HepG2 (cell line): ENCODE measurements around the gene TMEM59. TPM values are rescaled to one million over a fixed set of nuclear protein-coding genes. Genes with fewer than 3 reads are reported as not detected.

Experiments used
- CSRNP2 ChIP-seq: sonication (generic); formaldehyde crosslinking; conservative IDR thresholded peaks from 2 replicates; pipeline ENCODE4 v1.8.0; 2022; ENCODE audit warnings: low read depth, missing genetic modification reagents
- EEA1 ChIP-seq: sonication (generic); formaldehyde crosslinking; IDR thresholded peaks from 2 replicates; pipeline ENCODE4 v1.5.1; 2020; ENCODE audit warnings: mild to moderate bottlenecking, missing genetic modification reagents, borderline replicate concordance
- EED ChIP-seq: sonication (generic); formaldehyde crosslinking; IDR thresholded peaks from 2 replicates; pipeline ENCODE4 v1.5.0; 2020; ENCODE audit warnings: mild to moderate bottlenecking, missing genetic modification reagents
- FOXO1 ChIP-seq: sonication (generic); formaldehyde crosslinking; IDR thresholded peaks from 2 replicates; pipeline ENCODE4 v1.4.0; 2020; ENCODE audit warnings: missing genetic modification reagents
- HNF4A ChIP-seq: sonication (generic); formaldehyde crosslinking; IDR thresholded peaks from 2 replicates; pipeline ENCODE4 v1.4.0; 2020; ENCODE audit warnings: missing genetic modification reagents
- HNRNPL ChIP-seq: fragments of 200-400 bp; formaldehyde crosslinking; IDR thresholded peaks from 2 replicates; pipeline ENCODE4 v1.6.1; 2017; ENCODE audit warnings: mild to moderate bottlenecking, low read depth, low read length
- HOXA9 ChIP-seq: sonication (generic); formaldehyde crosslinking; IDR thresholded peaks from 2 replicates; pipeline ENCODE4 v1.8.1; 2022; ENCODE audit warnings: missing genetic modification reagents, mild to moderate bottlenecking, moderate library complexity, borderline replicate concordance
- KLF9 ChIP-seq: IDR thresholded peaks from 2 replicates; pipeline ENCODE4 v1.6.1; 2016; ENCODE audit warnings: low read depth
- KMT2B ChIP-seq: IDR thresholded peaks from 2 replicates; pipeline ENCODE4 v1.6.1; 2016; ENCODE audit warnings: missing genetic modification reagents, missing compliant biosample characterization
- MEF2D ChIP-seq: sonication (generic); formaldehyde crosslinking; IDR thresholded peaks from 2 replicates; pipeline ENCODE4 v1.5.1; 2020; ENCODE audit warnings: mild to moderate bottlenecking, missing genetic modification reagents
- NFE2 ChIP-seq: sonication (generic); formaldehyde crosslinking; IDR thresholded peaks from 2 replicates; pipeline ENCODE4 v1.4.0; 2020; ENCODE audit warnings: missing genetic modification reagents
- NONO ChIP-seq, 2 experiments: fragments of 450-650 bp in 1 of 2; sonication (generic) in 1 of 2; formaldehyde crosslinking in 1 of 2; IDR thresholded peaks in 1 of 2; conservative IDR thresholded peaks in 1 of 2; 2 replicates each; pipeline versions ENCODE4 v1.6.1 to v1.8.0; 2017 to 2022; ENCODE audit warnings: mild to moderate bottlenecking in 1 of 2, missing genetic modification reagents in 1 of 2, moderate library complexity in 1 of 2
- RFX3 ChIP-seq: IDR thresholded peaks from 2 replicates; pipeline ENCODE4 v1.6.1; 2016; ENCODE audit warnings: missing biosample characterization, missing genetic modification reagents
- THAP7 ChIP-seq: sonication (generic); formaldehyde crosslinking; IDR thresholded peaks from 2 replicates; pipeline ENCODE4 v1.8.1; 2023; ENCODE audit warnings: mild to moderate bottlenecking, missing genetic modification reagents
- YEATS2 ChIP-seq: sonication (generic); formaldehyde crosslinking; IDR thresholded peaks from 2 replicates; pipeline ENCODE4 v1.4.0; 2020; ENCODE audit warnings: missing genetic modification reagents, borderline replicate concordance
- ZFP36L2 ChIP-seq: sonication (generic); formaldehyde crosslinking; IDR thresholded peaks from 2 replicates; pipeline ENCODE4 v1.4.0; 2020; ENCODE audit warnings: missing genetic modification reagents
- ZFYVE20 ChIP-seq: sonication (generic); formaldehyde crosslinking; IDR thresholded peaks from 2 replicates; pipeline ENCODE4 v1.8.0; 2023; ENCODE audit warnings: low read depth, mild to moderate bottlenecking, moderate library complexity, missing genetic modification reagents, borderline replicate concordance
- ZKSCAN1 ChIP-seq: fragments of 150-350 bp; IDR thresholded peaks from 2 replicates; pipeline ENCODE4 v1.6.1; 2014; ENCODE audit warnings: low read length
- ZNF17 ChIP-seq: sonication (generic); formaldehyde crosslinking; IDR thresholded peaks from 2 replicates; pipeline ENCODE4 v1.5.0; 2020; ENCODE audit warnings: mild to moderate bottlenecking, missing genetic modification reagents
- ZNF230 ChIP-seq: sonication (generic); formaldehyde crosslinking; IDR thresholded peaks from 2 replicates; pipeline ENCODE4 v1.4.0; 2020; ENCODE audit warnings: mild to moderate bottlenecking, missing genetic modification reagents
- ZNF446 ChIP-seq: sonication (generic); formaldehyde crosslinking; IDR thresholded peaks from 2 replicates; pipeline ENCODE4 v1.5.0; 2020; ENCODE audit warnings: mild to moderate bottlenecking, missing genetic modification reagents
- ZNF790 ChIP-seq: sonication (generic); formaldehyde crosslinking; IDR thresholded peaks from 2 replicates; pipeline ENCODE4 v1.8.0; 2022; ENCODE audit warnings: missing genetic modification reagents, mild to moderate bottlenecking, borderline replicate concordance
- ZSCAN12 ChIP-seq: sonication (generic); formaldehyde crosslinking; IDR thresholded peaks from 2 replicates; pipeline ENCODE4 v1.9.0; 2021; ENCODE audit warnings: mild to moderate bottlenecking, missing genetic modification reagents
- ZSCAN9 ChIP-seq: IDR thresholded peaks from 2 replicates; pipeline ENCODE4 v1.6.1; 2016; ENCODE audit warnings: borderline replicate concordance
- polyA plus RNA-seq, 8 experiments: library from polyadenylated mRNA; depleted of rRNA in 3 of 8; stranded (reverse) in 7 of 8; unstranded in 1 of 8; fragments of >200 nt; fragmentation: Illumina TruSeq in 4 of 8; extraction: Trizol in 4 of 8; gene quantifications; 2 replicates each; pipeline versions ENCODE4 v1.2.1 to v1.2.3, GENCODE V29; 2011 to 2016; ENCODE audit warnings: low read depth in 4 of 8, missing spikeins in 1 of 8, mixed read lengths in 1 of 8; ENCODE audit not compliant: insufficient read depth in 1 of 8
- total RNA-seq, 5 experiments: library from RNA; depleted of rRNA; stranded (reverse); fragments of >200 nt; fragmentation: Illumina TruSeq; extraction: Trizol; gene quantifications; 2 replicates each; pipeline ENCODE4 v1.2.3, GENCODE V29; 2016; ENCODE audit warnings: low read depth in 1 of 5
- TF ChIP-seq, protein P1 (sequence below): sonication (generic); formaldehyde crosslinking; IDR thresholded peaks from 2 replicates; pipeline ENCODE4 v1.8.0; 2023; ENCODE audit warnings: mild to moderate bottlenecking, missing genetic modification reagents
- TF ChIP-seq, protein P2 (sequence below): sonication (generic); formaldehyde crosslinking; IDR thresholded peaks from 2 replicates; pipeline ENCODE4 v1.4.0; 2020; ENCODE audit warnings: missing genetic modification reagents, borderline replicate concordance
- TF ChIP-seq, protein P3 (sequence below): sonication (generic); formaldehyde crosslinking; conservative IDR thresholded peaks from 2 replicates; pipeline ENCODE4 v1.4.0; 2020; ENCODE audit warnings: missing genetic modification reagents

Gene TMEM59
- total and polyA plus RNA-seq, 2 of the 13 experiments (the other 11 are each of a cell fraction or from before 2014, with no cell fraction given): 147 to 363 TPM

DNA sequence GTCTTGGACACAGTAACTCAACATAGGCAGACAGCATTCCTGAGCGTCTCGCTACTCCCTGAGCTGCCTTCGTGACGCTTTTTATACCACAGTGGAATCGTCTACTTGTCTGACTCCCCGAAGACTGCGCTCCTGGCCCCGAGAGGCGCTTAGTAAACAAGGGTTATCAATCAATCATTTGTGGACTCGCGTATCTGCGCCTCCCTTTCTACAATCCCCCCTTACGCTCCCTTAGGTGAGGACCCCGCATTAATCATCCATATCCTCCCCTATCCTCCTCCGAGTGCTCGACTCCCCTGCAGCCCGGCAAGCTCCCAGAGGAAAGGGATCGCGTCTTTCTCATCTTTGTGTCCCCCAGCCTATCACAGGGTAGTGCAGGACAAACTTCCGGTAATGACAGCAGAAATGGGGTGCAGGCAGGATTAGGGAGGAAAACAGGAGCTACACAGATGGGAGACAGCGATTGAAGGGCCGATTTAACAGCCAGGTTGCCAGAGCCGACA, 522 bp downstream of the TMEM59 start (continued):
- TF ChIP-seq THAP7 (CRISPR knock-in tag): no peak
- no peak for TF ChIP-seq ZFYVE20 (CRISPR knock-in tag)
- TF ChIP-seq, protein P1, sequence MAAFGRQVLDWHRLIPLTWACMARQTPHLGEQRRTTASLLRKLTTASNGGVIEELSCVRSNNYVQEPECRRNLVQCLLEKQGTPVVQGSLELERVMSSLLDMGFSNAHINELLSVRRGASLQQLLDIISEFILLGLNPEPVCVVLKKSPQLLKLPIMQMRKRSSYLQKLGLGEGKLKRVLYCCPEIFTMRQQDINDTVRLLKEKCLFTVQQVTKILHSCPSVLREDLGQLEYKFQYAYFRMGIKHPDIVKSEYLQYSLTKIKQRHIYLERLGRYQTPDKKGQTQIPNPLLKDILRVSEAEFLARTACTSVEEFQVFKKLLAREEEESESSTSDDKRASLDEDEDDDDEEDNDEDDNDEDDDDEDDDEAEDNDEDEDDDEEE: peak; percentile 21; the same call in 1 of the 2 replicates
- no peak for TF ChIP-seq ZSCAN9
- TF ChIP-seq NFE2 (CRISPR knock-in tag): no peak
- TF ChIP-seq ZNF17 (CRISPR knock-in tag): no peak
- no peak for TF ChIP-seq HNRNPL
- no peak for TF ChIP-seq KMT2B (CRISPR knock-in tag)
- TF ChIP-seq, protein P2, sequence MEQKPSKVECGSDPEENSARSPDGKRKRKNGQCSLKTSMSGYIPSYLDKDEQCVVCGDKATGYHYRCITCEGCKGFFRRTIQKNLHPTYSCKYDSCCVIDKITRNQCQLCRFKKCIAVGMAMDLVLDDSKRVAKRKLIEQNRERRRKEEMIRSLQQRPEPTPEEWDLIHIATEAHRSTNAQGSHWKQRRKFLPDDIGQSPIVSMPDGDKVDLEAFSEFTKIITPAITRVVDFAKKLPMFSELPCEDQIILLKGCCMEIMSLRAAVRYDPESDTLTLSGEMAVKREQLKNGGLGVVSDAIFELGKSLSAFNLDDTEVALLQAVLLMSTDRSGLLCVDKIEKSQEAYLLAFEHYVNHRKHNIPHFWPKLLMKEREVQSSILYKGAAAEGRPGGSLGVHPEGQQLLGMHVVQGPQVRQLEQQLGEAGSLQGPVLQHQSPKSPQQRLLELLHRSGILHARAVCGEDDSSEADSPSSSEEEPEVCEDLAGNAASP: no peak
- no peak for TF ChIP-seq KLF9
- no peak for TF ChIP-seq ZKSCAN1
- no peak for TF ChIP-seq CSRNP2 (CRISPR knock-in tag)
- TF ChIP-seq ZNF790 (CRISPR knock-in tag): peak; percentile 52; the same call in 1 of the 2 replicates
- TF ChIP-seq ZFP36L2 (CRISPR knock-in tag): no peak
- no peak for TF ChIP-seq HOXA9
- TF ChIP-seq EEA1 (CRISPR knock-in tag): peak; percentile 45; the same call in 1 of the 2 replicates
- no peak for TF ChIP-seq ZNF230 (CRISPR knock-in tag)
- TF ChIP-seq EED: no peak
- TF ChIP-seq MEF2D (CRISPR knock-in tag): no peak
- TF ChIP-seq ZSCAN12 (CRISPR knock-in tag): no peak
- no peak for TF ChIP-seq NONO (IDR thresholded peaks at IDR 0.05)
- no peak for TF ChIP-seq NONO (CRISPR knock-in tag; conservative IDR thresholded peaks at IDR 0.05)
- TF ChIP-seq HNF4A (CRISPR knock-in tag): no peak
- TF ChIP-seq RFX3: no peak
- no peak for TF ChIP-seq FOXO1
- no peak for TF ChIP-seq YEATS2 (CRISPR knock-in tag)
- TF ChIP-seq, protein P3, sequence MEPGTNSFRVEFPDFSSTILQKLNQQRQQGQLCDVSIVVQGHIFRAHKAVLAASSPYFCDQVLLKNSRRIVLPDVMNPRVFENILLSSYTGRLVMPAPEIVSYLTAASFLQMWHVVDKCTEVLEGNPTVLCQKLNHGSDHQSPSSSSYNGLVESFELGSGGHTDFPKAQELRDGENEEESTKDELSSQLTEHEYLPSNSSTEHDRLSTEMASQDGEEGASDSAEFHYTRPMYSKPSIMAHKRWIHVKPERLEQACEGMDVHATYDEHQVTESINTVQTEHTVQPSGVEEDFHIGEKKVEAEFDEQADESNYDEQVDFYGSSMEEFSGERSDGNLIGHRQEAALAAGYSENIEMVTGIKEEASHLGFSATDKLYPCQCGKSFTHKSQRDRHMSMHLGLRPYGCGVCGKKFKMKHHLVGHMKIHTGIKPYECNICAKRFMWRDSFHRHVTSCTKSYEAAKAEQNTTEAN (CRISPR knock-in tag): no peak
- no peak for TF ChIP-seq ZNF446 (CRISPR knock-in tag)
